GM12878 (cell line): ENCODE results near the gene PACS2. TPM values are rescaled to one million over a fixed set of nuclear protein-coding genes. Genes with fewer than 3 reads are reported as not detected.
"Not testable (repeated sequence)": the region's sequence is repeated elsewhere in the genome, so short reads cannot be mapped to it uniquely, and the experiment has no call there.

ENCODE experiments used
- ATAC-seq: fragments of 200-7000 bp; cut with Tn5 transposase; 3 replicates; pipeline ENCODE4 v1.9.1; 2020; ENCODE audit warnings: mild to moderate bottlenecking, moderate library complexity
- BruUV-seq: library from RNA; stranded (reverse); fragments of 400-500 nt; replicated peaks from 2 replicates; lab custom pipeline; 2021; lab: Mats Ljungman, UMichigan
- CTCF ChIA-PET: fragments of 300-600 bp; sonication (Branson Sonifier 250); formaldehyde crosslinking; extraction: SDS; loops from one replicate; lab custom pipeline; 2021; ENCODE audit warnings: inconsistent platforms; lab: Yijun Ruan, JAX
- POLR2A ChIA-PET: fragments of 350-600 bp; formaldehyde crosslinking; extraction: SDS; loops from one replicate; lab custom pipeline; 2021; ENCODE audit warnings: inconsistent platforms; lab: Charles Lee
- RAD21 ChIA-PET: fragments of 300-600 bp; sonication (Branson Sonifier 250); formaldehyde crosslinking; loops from one replicate; lab custom pipeline; 2023; ENCODE audit warnings: antibody characterized with exemption; ENCODE audit not compliant: unreplicated experiment; lab: Charles Lee
- SMC1A ChIA-PET: fragments of 300-600 bp; sonication (Branson Sonifier 250); formaldehyde crosslinking; loops from one replicate; lab custom pipeline; 2023; ENCODE audit not compliant: unreplicated experiment, uncharacterized antibody; lab: Charles Lee
- DNase-seq: peaks from one replicate; pipeline ENCODE4 v3.0.0-alpha.2; 2011; ENCODE audit warnings: low read depth, low spot score
- FAIRE-seq: peaks from 3 replicates; lab custom pipeline; 2011; peaks lifted over from hg19 to GRCh38; lab: Jason Lieb, UNC
- H2AFZ ChIP-seq: 2 replicates; pipeline ENCODE4 v1.6.0; 2011; ENCODE audit warnings: low read depth, low read length, control low read depth; ENCODE audit not compliant: control insufficient read depth
- H3K27ac ChIP-seq: 2 replicates; pipeline ENCODE4 v1.5.1; 2011; ENCODE audit warnings: control low read depth; ENCODE audit not compliant: control insufficient read depth, insufficient read depth
- H3K27me3 ChIP-seq, 2 experiments: replicated peaks in 1 of 2; 2 replicates each; pipeline versions ENCODE4 v1.6.0 to v1.6.1; 2011; ENCODE audit warnings: low read length in 1 of 2; ENCODE audit not compliant: control insufficient read depth in 2 of 2, insufficient read depth in 2 of 2
- H3K36me3 ChIP-seq, 2 experiments: 2 replicates each; pipeline ENCODE4 v1.5.1; 2011; ENCODE audit warnings: low read length in 1 of 2; ENCODE audit not compliant: control insufficient read depth in 2 of 2, insufficient read depth in 2 of 2
- H3K4me1 ChIP-seq: 2 replicates; pipeline ENCODE4 v1.6.1; 2011; ENCODE audit warnings: mild to moderate bottlenecking, low read length, moderate library complexity, mixed read lengths; ENCODE audit not compliant: control insufficient read depth, insufficient read depth
- H3K4me2 ChIP-seq: 2 replicates; pipeline ENCODE4 v1.6.0; 2011; ENCODE audit warnings: control low read depth; ENCODE audit not compliant: control insufficient read depth, insufficient read depth
- H3K4me3 ChIP-seq: fragments of 200-600 bp; sonication (generic); 2 replicates; pipeline ENCODE4 v1.5.1; 2016
- H3K79me2 ChIP-seq: 2 replicates; pipeline ENCODE4 v1.6.0; 2011; ENCODE audit warnings: low read length; ENCODE audit not compliant: control insufficient read depth, insufficient read depth
- H3K9ac ChIP-seq: 2 replicates; pipeline ENCODE4 v1.8.0; 2011; ENCODE audit warnings: low read length, control low read depth, mixed read lengths; ENCODE audit not compliant: control insufficient read depth, insufficient read depth
- H3K9me3 ChIP-seq: replicated peaks from 3 replicates; pipeline ENCODE4 v1.5.1; 2011; ENCODE audit warnings: mild to moderate bottlenecking, low read length; ENCODE audit not compliant: control insufficient read depth, insufficient read depth
- H4K20me1 ChIP-seq: 2 replicates; pipeline ENCODE4 v1.6.0; 2011; ENCODE audit not compliant: control insufficient read depth, insufficient read depth
- CREM ChIP-seq: IDR thresholded peaks from 2 replicates; pipeline ENCODE4 v1.6.1; 2014; ENCODE audit warnings: antibody characterized with exemption, low read depth
- E2F4 ChIP-seq: IDR thresholded peaks from 2 replicates; pipeline ENCODE4 v1.6.1; 2012; ENCODE audit warnings: low read depth, low read length, improper control_type of control experiment
- ESRRA ChIP-seq: IDR thresholded peaks from 2 replicates; pipeline ENCODE4 v1.6.1; 2012; ENCODE audit warnings: mild to moderate bottlenecking, low read length, improper control_type of control experiment
- LARP7 ChIP-seq: fragments of 450-650 bp; IDR thresholded peaks from 2 replicates; pipeline ENCODE4 v1.6.1; 2017; ENCODE audit warnings: mild to moderate bottlenecking
- USF2 ChIP-seq: IDR thresholded peaks from 2 replicates; pipeline ENCODE4 v1.6.1; 2011; ENCODE audit warnings: low read depth, low read length, improper control_type of control experiment, borderline replicate concordance
- ZNF384 ChIP-seq: IDR thresholded peaks from 2 replicates; pipeline ENCODE4 v1.6.1; 2012; ENCODE audit warnings: low read depth, mild to moderate bottlenecking, low read length, improper control_type of control experiment, borderline replicate concordance
- WGBS: methylation state at CpG from one replicate; pipeline ENCODE4 v1.1.6; 2016; ENCODE audit warnings: low lambda C conversion rate; ENCODE audit not compliant: insufficient replicate concordance, insufficient coverage; ENCODE audit errors: missing lambda C conversion rate; 5-methylcytosine and 5-hydroxymethylcytosine counted together
- in situ Hi-C: fragments of 300-500 bp; cut with MboI; formaldehyde crosslinking; loops from 9 replicates; pipeline ENCODE4 v1.14.3; 2018; ENCODE audit warnings: mixed read lengths
- intact Hi-C: fragments of 100-400 bp; cut with micrococcal nuclease; formaldehyde crosslinking; loops from one replicate; pipeline ENCODE4 v1.14.2; 2022; ENCODE audit not compliant: unreplicated experiment
- polyA plus RNA-seq, 11 experiments: library from polyadenylated mRNA; depleted of rRNA in 4 of 11; unstranded in 6 of 11; stranded (reverse) in 5 of 11; fragments of >200 nt; fragmentation: Nextera tagmentation in 4 of 11; fragmentation: Illumina TruSeq in 1 of 11; extraction: Ambion mirVana in 4 of 11; extraction: Trizol in 1 of 11; gene quantifications; 1 replicate in 1 of 11; 2 replicates in 10 of 11; pipeline versions ENCODE4 v1.2.1 to v1.2.3, GENCODE V29; 2011 to 2016; ENCODE audit warnings: inconsistent platforms in 2 of 11, missing spikeins in 2 of 11, low read depth in 1 of 11
- total RNA-seq, 4 experiments: library from RNA; depleted of rRNA in 3 of 4; stranded (reverse); fragments of >200 nt in 3 of 4; fragmentation: Illumina TruSeq in 1 of 4; extraction: Trizol in 1 of 4; gene quantifications; 2 replicates each; pipeline versions ENCODE4 v1.2.1 to v1.2.3, GENCODE V29; 2013 to 2021
- TF ChIP-seq, protein P1 (sequence below): fragments of 450-650 bp; conservative IDR thresholded peaks from 2 replicates; pipeline ENCODE4 v1.6.1; 2017; ENCODE audit warnings: mild to moderate bottlenecking, moderate library complexity
- TF ChIP-seq, protein P2 (sequence below), 3 experiments: IDR thresholded peaks in 2 of 3; conservative IDR thresholded peaks in 1 of 3; 2 replicates each; pipeline ENCODE4 v1.5.1; 2011; ENCODE audit warnings: low read depth in 3 of 3, low read length in 3 of 3, mild to moderate bottlenecking in 3 of 3, control low read depth in 2 of 3, moderate library complexity in 2 of 3, inconsistent platforms in 1 of 3, mixed read lengths in 1 of 3; ENCODE audit not compliant: control insufficient read depth in 2 of 3, insufficient read depth in 1 of 3; ENCODE audit errors: extremely low read depth in 1 of 3

PACS2 gene
- total and polyA plus RNA-seq, 10 of the 15 experiments (the other 5 are each of a cell fraction or from before 2014, with no cell fraction given): 0.21 to 37.3 (median 9.4) TPM

DNA sequence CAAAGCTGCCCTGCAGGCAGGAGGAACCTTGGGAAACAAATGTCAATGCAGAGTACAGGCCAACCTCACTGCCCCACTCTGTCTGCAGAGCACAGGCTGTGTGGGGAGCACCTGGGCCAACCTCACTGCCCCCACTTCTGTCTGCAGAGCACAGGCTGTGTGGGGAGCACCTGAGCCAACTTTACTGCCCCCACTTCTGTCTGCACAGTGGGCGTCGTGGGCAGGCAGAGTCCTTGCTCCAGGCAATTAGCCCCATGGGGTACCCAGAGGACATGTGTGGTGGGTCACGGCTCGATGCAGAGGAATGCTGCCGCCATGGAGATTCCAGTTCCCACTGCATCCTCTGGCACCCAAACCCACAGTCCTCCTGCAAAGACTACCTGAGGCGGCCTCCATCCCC lies 39.9 kb upstream of the PACS2 start (continued):
- TF ChIP-seq USF2 (no peak), ESRRA (no peak), CREM (no peak)
- TF ChIP-seq, protein P1, sequence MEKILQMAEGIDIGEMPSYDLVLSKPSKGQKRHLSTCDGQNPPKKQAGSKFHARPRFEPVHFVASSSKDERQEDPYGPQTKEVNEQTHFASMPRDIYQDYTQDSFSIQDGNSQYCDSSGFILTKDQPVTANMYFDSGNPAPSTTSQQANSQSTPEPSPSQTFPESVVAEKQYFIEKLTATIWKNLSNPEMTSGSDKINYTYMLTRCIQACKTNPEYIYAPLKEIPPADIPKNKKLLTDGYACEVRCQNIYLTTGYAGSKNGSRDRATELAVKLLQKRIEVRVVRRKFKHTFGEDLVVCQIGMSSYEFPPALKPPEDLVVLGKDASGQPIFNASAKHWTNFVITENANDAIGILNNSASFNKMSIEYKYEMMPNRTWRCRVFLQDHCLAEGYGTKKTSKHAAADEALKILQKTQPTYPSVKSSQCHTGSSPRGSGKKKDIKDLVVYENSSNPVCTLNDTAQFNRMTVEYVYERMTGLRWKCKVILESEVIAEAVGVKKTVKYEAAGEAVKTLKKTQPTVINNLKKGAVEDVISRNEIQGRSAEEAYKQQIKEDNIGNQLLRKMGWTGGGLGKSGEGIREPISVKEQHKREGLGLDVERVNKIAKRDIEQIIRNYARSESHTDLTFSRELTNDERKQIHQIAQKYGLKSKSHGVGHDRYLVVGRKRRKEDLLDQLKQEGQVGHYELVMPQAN: no peak

DNA sequence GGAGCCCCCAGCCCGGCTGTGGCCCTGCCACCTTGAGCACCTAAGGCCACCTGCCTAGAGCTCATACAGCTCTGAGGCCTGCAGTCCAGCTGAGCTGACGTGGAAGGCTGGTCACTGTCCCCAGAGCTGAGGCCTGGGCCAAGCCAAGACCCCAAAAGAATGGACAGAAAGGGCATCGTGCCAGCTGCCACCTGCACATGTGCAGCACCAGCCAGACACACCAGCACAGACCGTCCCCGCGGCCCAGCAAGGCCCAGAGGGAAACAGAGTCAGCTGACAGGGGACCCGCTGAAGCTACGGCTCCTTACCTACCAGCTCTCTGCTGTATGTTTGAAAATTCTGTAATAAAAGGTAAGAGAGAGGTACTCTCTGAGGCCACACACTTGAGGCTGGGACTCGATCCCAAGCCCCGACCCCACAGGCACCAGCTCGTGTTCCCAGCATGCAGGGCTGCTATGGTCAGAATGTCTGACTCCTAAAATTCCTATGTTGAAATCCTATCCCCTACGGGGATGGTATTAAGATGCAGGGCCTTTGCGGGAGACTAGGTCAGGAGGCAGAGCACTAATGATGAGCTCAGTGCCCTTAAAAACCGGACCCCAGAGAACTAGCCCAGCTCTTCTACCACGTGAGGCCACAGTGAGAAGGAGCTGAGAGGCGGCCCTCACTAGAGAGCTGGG lies 39.1 kb upstream of the PACS2 start:
- no peak for ATAC-seq
- DNase-seq: no peak
- CTCF ChIA-PET: no interaction called here
- no peak overlapping the region for H3K4me3 ChIP-seq
- intact Hi-C loops: no loop called here
- no peak overlapping the region for H3K4me2 ChIP-seq
- no peak for FAIRE-seq
- no peaks in the 10 kb centered on the region for H3K27me3 ChIP-seq
- SMC1A ChIA-PET: interaction anchor here (1.5 kb wide), 1 partner anchor 15 kb away, joined by 3 read pairs; no protein-coding TSS in a partner anchor
- H3K27ac ChIP-seq: no peak overlapping the region
- H3K9me3 ChIP-seq: no peaks in the 10 kb centered on the region
- no peaks in the 10 kb centered on the region for H3K4me1 ChIP-seq
- POLR2A ChIA-PET: no interaction called here
- no TSS peak for BruUV-seq
- 91% methylated on average over 16 of the region's 16 CpGs for WGBS
- no peaks in the 10 kb centered on the region for H4K20me1 ChIP-seq
- in situ Hi-C loops: no loop called here
- peaks cover 0 to 3% of the 10 kb centered on the region in 2 experiments; a peak in 3 of 4 replicates for H3K36me3 ChIP-seq
- RAD21 ChIA-PET: no interaction called here
- H3K9ac ChIP-seq: no peak overlapping the region
- no peak for TF ChIP-seq ZNF384
- TF ChIP-seq, protein P2, sequence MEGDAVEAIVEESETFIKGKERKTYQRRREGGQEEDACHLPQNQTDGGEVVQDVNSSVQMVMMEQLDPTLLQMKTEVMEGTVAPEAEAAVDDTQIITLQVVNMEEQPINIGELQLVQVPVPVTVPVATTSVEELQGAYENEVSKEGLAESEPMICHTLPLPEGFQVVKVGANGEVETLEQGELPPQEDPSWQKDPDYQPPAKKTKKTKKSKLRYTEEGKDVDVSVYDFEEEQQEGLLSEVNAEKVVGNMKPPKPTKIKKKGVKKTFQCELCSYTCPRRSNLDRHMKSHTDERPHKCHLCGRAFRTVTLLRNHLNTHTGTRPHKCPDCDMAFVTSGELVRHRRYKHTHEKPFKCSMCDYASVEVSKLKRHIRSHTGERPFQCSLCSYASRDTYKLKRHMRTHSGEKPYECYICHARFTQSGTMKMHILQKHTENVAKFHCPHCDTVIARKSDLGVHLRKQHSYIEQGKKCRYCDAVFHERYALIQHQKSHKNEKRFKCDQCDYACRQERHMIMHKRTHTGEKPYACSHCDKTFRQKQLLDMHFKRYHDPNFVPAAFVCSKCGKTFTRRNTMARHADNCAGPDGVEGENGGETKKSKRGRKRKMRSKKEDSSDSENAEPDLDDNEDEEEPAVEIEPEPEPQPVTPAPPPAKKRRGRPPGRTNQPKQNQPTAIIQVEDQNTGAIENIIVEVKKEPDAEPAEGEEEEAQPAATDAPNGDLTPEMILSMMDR (IDR thresholded peaks at IDR 0.05 in 2 of 3, conservative IDR thresholded peaks at IDR 0.05 in 1 of 3; ENCODE audit: control insufficient read depth in 2 of 3, extremely low read depth in 1 of 3, insufficient read depth in 1 of 3, low read depth in 3 of 3, low read length in 3 of 3): no peak
- TF ChIP-seq E2F4: no peak
- TF ChIP-seq LARP7: no peak
- no peaks in the 10 kb centered on the region; the same call in 1 of the 2 replicates for H3K79me2 ChIP-seq
- H2AFZ ChIP-seq: no peak overlapping the region

DNA sequence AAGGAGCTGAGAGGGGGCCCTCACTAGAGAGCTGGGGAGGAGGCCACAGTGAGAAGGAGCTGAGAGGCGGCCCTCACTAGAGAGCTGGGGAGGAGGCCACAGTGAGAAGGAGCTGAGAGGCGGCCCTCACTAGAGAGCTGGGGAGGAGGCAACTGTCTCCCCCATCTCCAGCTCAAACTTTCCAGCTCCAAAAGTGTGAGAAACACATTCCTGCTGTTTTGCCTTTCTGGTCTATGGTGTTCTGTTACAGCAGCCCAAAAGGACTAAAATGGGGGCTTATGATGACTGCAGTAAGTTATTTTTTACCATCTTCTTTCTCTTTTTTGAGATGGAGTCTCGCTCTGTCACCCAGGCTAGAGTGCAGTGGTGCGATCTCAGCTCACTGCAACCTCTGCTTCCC lies 37.1 kb upstream of the PACS2 start:
- BruUV-seq, H3K27me3 ChIP-seq, H3K27ac ChIP-seq, H3K79me2 ChIP-seq, in situ Hi-C loops, H3K4me2 ChIP-seq, intact Hi-C loops, H2AFZ ChIP-seq, DNase-seq, H3K9ac ChIP-seq, FAIRE-seq, H3K4me1 ChIP-seq, H3K9me3 ChIP-seq, H4K20me1 ChIP-seq, ATAC-seq, H3K4me3 ChIP-seq, H3K36me3 ChIP-seq, RAD21 ChIA-PET: not testable (repeated sequence)
- ChIA-PET POLR2A (interaction anchor here (0.9 kb wide), 1 partner anchor 17 kb away, joined by 3 read pairs; no protein-coding TSS in a partner anchor), SMC1A (interaction anchor here (1.5 kb wide), 1 partner anchor 24 kb away, joined by 3 read pairs; the partner anchor contains the start of gene BRF1), CTCF (interaction anchor here (0.8 kb wide), 1 partner anchor 74 kb away, joined by 3 read pairs; no protein-coding TSS in a partner anchor)
- WGBS: 93% methylated on average over 2 of the region's 4 CpGs
